ENCODE data around the gene ZNF740.

Gene ZNF740

DNA sequence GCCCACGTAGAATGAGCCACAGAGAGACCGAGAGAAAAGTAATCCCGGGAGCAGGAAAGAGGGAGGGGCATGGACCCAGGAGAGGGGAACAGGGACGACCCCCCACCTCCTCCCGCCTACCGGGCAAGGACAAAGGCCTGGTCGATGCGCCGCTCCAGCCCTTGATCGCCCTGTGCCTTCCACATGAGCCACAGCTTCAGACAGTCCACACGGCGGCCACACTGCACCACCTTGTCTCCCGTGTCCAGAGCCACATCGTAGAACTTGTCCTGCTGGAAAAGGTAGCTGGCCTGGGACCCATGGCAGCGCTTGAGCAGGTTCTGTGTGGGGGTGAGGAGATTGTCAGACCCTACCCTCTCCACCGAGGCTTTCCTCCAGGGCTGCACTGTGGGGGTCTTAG, 20.5 kb upstream of the ZNF740 start:
- TF ChIP-seq RAD21 (IDR thresholded peaks at IDR 0.05; ENCODE audit: low read depth): no peak

- no peak for TF ChIP-seq MAX (IDR thresholded peaks at IDR 0.05)
- TF ChIP-seq USF1 (IDR thresholded peaks at IDR 0.05): no peak
- TF ChIP-seq TCF12 (IDR thresholded peaks at IDR 0.05; ENCODE audit: low read depth): no peak
- TF ChIP-seq TAF1 (IDR thresholded peaks at IDR 0.05; ENCODE audit: low read depth): no peak
- no peak for TF ChIP-seq EGR1 (IDR thresholded peaks at IDR 0.05)
- TF ChIP-seq EP300 (IDR thresholded peaks at IDR 0.05; ENCODE audit: borderline replicate concordance): no peak
- no peak for TF ChIP-seq RAD21 (IDR thresholded peaks at IDR 0.05; ENCODE audit: low read depth)
- no peak for TF ChIP-seq YY1 (IDR thresholded peaks at IDR 0.05; ENCODE audit: low read depth)
- no peak for TF ChIP-seq CEBPB (IDR thresholded peaks at IDR 0.05)
- TF ChIP-seq ZBTB7A (IDR thresholded peaks at IDR 0.05; ENCODE audit: low read depth): no peak
- TF ChIP-seq CREB1 (IDR thresholded peaks at IDR 0.05; ENCODE audit: low read depth): no peak
- no peak for TF ChIP-seq FOXM1 (IDR thresholded peaks at IDR 0.05; ENCODE audit: borderline replicate concordance, low read depth)
- no peak for TF ChIP-seq TEAD4 (IDR thresholded peaks at IDR 0.05)
- TF ChIP-seq NFIC (IDR thresholded peaks at IDR 0.05): no peak
- TF ChIP-seq REST (IDR thresholded peaks at IDR 0.05; ENCODE audit: low read depth): no peak
Measured at GRCh38 chr12:53160673-53161072, 19.8 kb upstream of the ZNF740 start.

DNA sequence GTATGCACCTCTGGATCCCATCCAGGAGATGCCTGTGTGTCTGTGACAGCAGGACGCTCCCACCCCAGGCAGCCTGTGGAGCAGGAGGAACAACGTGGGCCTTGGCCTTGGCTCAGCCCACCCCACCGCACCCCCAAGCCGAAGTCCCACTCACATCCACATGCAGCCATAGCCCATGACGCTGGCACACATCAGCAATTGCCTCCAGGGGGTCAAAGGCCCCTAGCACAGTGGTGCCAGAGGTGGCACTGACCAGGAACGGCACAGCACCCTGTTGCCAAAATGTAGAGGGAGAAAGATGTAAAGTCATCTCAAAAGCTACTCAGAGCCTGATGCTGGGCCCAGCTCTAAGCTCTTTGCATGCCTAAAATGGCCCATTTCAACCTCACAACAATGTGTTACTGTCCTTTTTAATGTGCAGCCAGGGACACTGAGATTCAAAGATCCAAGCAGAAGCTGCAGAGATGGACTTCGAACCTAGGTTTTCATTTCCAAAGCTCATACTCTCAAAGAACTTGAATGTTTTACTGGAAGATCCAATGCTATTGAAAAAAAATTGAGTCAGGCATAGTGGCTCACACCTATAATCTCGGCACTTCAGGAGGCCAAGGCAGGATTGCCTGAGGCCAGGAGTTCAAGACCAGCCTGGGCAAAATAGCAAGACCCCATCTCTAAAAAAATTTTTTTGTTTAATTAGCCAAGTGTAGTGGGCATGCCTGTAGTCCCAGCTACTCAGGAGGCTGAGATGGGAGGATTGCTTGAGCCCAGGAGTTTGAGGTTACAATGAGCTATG, 19.2 kb upstream of the ZNF740 start:
- TF ChIP-seq USF1 (IDR thresholded peaks at IDR 0.05) (no peak), TEAD4 (IDR thresholded peaks at IDR 0.05) (no peak), EGR1 (IDR thresholded peaks at IDR 0.05) (no peak), NFIC (IDR thresholded peaks at IDR 0.05) (no peak), CREB1 (IDR thresholded peaks at IDR 0.05; ENCODE audit: low read depth) (no peak), YY1 (IDR thresholded peaks at IDR 0.05; ENCODE audit: low read depth) (no peak), CEBPB (IDR thresholded peaks at IDR 0.05) (no peak), TAF1 (IDR thresholded peaks at IDR 0.05; ENCODE audit: low read depth) (no peak), ZBTB7A (IDR thresholded peaks at IDR 0.05; ENCODE audit: low read depth) (no peak), EP300 (IDR thresholded peaks at IDR 0.05; ENCODE audit: borderline replicate concordance) (no peak)

DNA sequence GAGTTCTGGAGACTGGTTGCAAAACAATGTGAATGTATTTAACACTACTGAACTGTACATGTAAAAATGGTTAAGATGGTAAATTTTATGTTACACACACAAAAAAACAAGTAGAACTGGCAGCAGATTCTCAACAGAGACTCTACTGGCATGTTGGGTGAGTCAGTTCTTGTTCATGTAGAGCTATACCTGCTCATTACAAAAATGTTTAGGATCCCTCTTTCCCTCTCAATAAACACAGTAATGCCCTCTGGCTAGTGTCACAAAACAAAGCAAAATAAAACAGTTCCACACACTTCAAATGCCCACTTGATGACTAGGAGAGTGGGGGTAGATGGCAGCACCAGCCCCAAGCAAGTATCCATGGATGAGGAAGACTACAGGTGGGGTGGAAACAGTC, 13.7 kb upstream of the ZNF740 start:
- no peak for TF ChIP-seq USF1 (IDR thresholded peaks at IDR 0.05)

- TF ChIP-seq YY1 (IDR thresholded peaks at IDR 0.05; ENCODE audit: low read depth) (no peak), REST (IDR thresholded peaks at IDR 0.05; ENCODE audit: low read depth) (no peak)
Measured at GRCh38 chr12:53169644-53170043, 10.9 kb upstream of the ZNF740 start.

- TF ChIP-seq TEAD4 (IDR thresholded peaks at IDR 0.05) (no peak), YY1 (IDR thresholded peaks at IDR 0.05; ENCODE audit: low read depth) (no peak), EGR1 (IDR thresholded peaks at IDR 0.05) (no peak), NFIC (IDR thresholded peaks at IDR 0.05) (no peak), CEBPB (IDR thresholded peaks at IDR 0.05) (no peak), ZBTB7A (IDR thresholded peaks at IDR 0.05; ENCODE audit: low read depth) (no peak), TAF1 (IDR thresholded peaks at IDR 0.05; ENCODE audit: low read depth) (no peak), TCF12 (IDR thresholded peaks at IDR 0.05; ENCODE audit: low read depth) (no peak), FOXM1 (IDR thresholded peaks at IDR 0.05; ENCODE audit: borderline replicate concordance, low read depth) (no peak), REST (IDR thresholded peaks at IDR 0.05; ENCODE audit: low read depth) (no peak), EP300 (IDR thresholded peaks at IDR 0.05; ENCODE audit: borderline replicate concordance) (no peak), CREB1 (IDR thresholded peaks at IDR 0.05; ENCODE audit: low read depth) (no peak), USF1 (IDR thresholded peaks at IDR 0.05) (no peak), MAX (IDR thresholded peaks at IDR 0.05) (no peak), RAD21 (IDR thresholded peaks at IDR 0.05; ENCODE audit: low read depth) (no peak)
Measured at GRCh38 chr12:53170215-53170614, 10.3 kb upstream of the ZNF740 start.

Measured in Ishikawa (cell line).